GM19035 (cell line): Measurements from ENCODE around the gene RNF112.
"Not testable (repeated sequence)": the region's sequence is repeated elsewhere in the genome, so short reads cannot be mapped to it uniquely, and the experiment has no call there.

Source experiments
- ATAC-seq: cut with Tn5 transposase; IDR thresholded peaks from one replicate; pipeline ENCODE4 v1.9.1; 2021; ENCODE audit not compliant: unreplicated experiment

Gene RNF112

GRCh38 chr17:19443148-19443547 lies 32.1 kb downstream of the RNF112 start:
- ATAC-seq: no peak

- no peak for ATAC-seq
Measured at GRCh38 chr17:19445105-19445504, 34.1 kb downstream of the RNF112 start.

- ATAC-seq: not testable (repeated sequence)
Measured at GRCh38 chr17:19446577-19446976, 35.5 kb downstream of the RNF112 start.

- no peak for ATAC-seq
Measured at GRCh38 chr17:19447085-19447583, 36.1 kb downstream of the RNF112 start.

GRCh38 chr17:19448341-19449268 lies 37.6 kb downstream of the RNF112 start:
- ATAC-seq: no peak

GRCh38 chr17:19449656-19450055 lies 38.6 kb downstream of the RNF112 start:
- no peak for ATAC-seq

GRCh38 chr17:19453296-19453695 lies 42.3 kb downstream of the RNF112 start:
- no peak for ATAC-seq

GRCh38 chr17:19454074-19454473 lies 43.0 kb downstream of the RNF112 start:
- no peak for ATAC-seq

GRCh38 chr17:19456016-19456927 lies 45.2 kb downstream of the RNF112 start:
- ATAC-seq: no peak

GRCh38 chr17:19457046-19457445 lies 46.0 kb downstream of the RNF112 start:
- no peak for ATAC-seq

- no peak for ATAC-seq
Measured at GRCh38 chr17:19457830-19458271, 46.8 kb downstream of the RNF112 start.

- not testable (repeated sequence) for ATAC-seq
Measured at GRCh38 chr17:19458481-19458880, 47.4 kb downstream of the RNF112 start.

- ATAC-seq: not testable (repeated sequence)
Measured at GRCh38 chr17:19459018-19459655, 48.1 kb downstream of the RNF112 start.

GRCh38 chr17:19460700-19461099 lies 49.7 kb downstream of the RNF112 start:
- ATAC-seq: no peak

- ATAC-seq: no peak
Measured at GRCh38 chr17:19461116-19461515, 50.1 kb downstream of the RNF112 start.

- no peak for ATAC-seq
Measured at GRCh38 chr17:19461681-19462080, 50.6 kb downstream of the RNF112 start.

GRCh38 chr17:19462456-19463035 lies 51.5 kb downstream of the RNF112 start:
- not testable (repeated sequence) for ATAC-seq

- no peak for ATAC-seq
Measured at GRCh38 chr17:19464031-19465026, 53.3 kb downstream of the RNF112 start.
